ENCODE data around the gene KLK6. TPM values are rescaled to one million over a fixed set of nuclear protein-coding genes. Genes with fewer than 3 reads are reported as not detected.

KLK6 gene
- total and polyA plus RNA-seq, 2 of the 13 experiments (the other 11 are each of a cell fraction or from before 2014, with no cell fraction given), result 0.15 to 1.8 TPM

DNA sequence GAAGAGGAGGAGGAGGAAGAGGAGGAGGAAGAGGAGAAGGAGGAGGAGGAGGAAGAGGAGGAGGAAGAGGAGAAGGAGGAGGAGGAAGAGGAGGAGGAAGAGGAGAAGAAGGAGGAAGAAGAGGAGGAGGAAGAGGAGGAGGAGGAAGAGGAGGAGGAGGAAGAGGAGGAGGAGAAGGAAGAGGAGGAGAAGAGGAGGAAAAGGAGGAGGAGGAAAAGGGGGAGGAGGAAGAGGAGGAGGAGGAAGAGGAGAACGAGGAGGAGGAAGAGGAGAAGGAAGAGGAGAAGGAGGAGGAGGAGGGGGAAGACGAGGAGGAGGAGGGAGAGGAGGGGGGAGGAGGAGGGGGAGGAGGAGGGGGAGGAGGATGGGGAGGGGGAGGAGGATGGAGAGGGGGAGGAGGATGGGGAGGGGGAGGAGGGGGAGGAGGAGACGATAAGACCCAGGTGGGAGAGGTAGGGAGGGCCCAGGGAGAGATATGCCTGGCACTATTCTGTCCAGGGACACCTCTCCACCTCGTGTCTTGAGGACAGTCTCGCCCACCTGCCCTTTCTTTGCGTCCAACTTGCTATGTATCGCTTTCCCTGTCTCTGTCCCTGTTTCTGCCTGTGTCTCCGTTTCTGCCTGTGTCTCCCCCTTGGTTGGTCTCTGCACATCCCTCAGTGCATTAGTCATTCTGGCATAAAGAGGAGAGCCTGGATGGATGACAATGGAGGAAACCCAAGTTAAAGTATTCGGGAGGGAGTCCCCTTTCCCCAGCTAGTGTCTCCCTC, 9.5 kb downstream of the KLK6 start:
- in situ Hi-C loops (cut with HindIII; ENCODE audit: extremely low pct_ligation_motif_present, low pct_unique_long_range_greater_than_20kb) (no loop called here), intact Hi-C loops (cut with micrococcal nuclease; ENCODE audit: unreplicated experiment) (no loop called here)
- Histone ChIP-seq H3K27ac (ENCODE audit: extremely low read length, insufficient read depth, low read length) (no peak overlapping the region), H3K4me1 (ENCODE audit: insufficient read depth, low read length) (no peaks in the 10 kb centered on the region), H3K9ac (ENCODE audit: insufficient read depth, low read depth, low read length) (no peak overlapping the region), H3K79me2 (ENCODE audit: insufficient read depth, low read length) (no peaks in the 10 kb centered on the region), H3K9me3 (ENCODE audit: low read length) (no peaks in the 10 kb centered on the region), H3K27me3 (ENCODE audit: control insufficient read depth in 1 of 2, insufficient read depth in 2 of 2, low read length in 2 of 2) (peaks cover 0 to 6% of the 10 kb centered on the region in 2 experiments; a peak in 1 of 5 replicates), H4K20me1 (ENCODE audit: insufficient read depth, low read length) (no peaks in the 10 kb centered on the region), H3K4me2 (ENCODE audit: low read depth, low read length) (no peak overlapping the region), H2AFZ (ENCODE audit: low read length) (no peak overlapping the region), H3K36me3 (replicated peaks in 1 of 2; ENCODE audit: control insufficient read depth in 1 of 2, insufficient read depth in 2 of 2, low read length in 2 of 2) (no peaks in the 10 kb centered on the region), H3K4me3 (replicated peaks in 1 of 3; ENCODE audit: insufficient read depth in 1 of 3, low read depth in 2 of 3, low read length in 3 of 3) (no peak overlapping the region)
- WGBS (ENCODE audit: low lambda C conversion rate), result 2% methylated on average over 9 of the region's 9 CpGs
- ChIA-PET CTCF (ENCODE audit: low intra/inter-chr PET ratio, low total read pairs) (no interaction called here), POLR2A (no interaction called here)
- no TSS peak for BruUV-seq (replicated peaks)
- no peak for DNase-seq (ENCODE audit: low spot score)
- no peak for TF ChIP-seq ZNF460 (CRISPR knock-in tag; IDR thresholded peaks at IDR 0.05; ENCODE audit: borderline replicate concordance)
- no peak for FAIRE-seq
- ATAC-seq, result no peak

DNA sequence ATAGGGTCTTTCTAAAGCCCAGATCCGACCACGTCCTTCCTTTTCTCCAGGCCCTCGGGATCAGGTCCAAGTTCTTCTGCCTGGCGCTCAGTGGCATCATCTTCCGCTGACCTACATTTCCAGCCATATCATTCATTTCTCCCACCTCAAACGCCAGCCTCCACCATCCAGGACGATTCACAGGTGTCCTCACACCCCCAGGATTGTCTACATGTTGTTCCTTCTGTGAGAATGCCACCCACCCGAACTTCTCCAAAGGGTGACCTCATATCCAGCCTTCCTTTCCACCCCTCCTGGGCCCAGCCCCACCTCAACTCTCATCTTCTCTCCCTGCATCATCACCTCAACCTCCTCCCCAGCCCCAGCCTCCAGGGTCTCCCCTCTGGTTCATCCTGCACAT, 11.8 kb downstream of the KLK6 start:
- H3K9me3 ChIP-seq (ENCODE audit: low read length), result no peaks in the 10 kb centered on the region
- H3K4me2 ChIP-seq (ENCODE audit: low read depth, low read length), result no peak overlapping the region
- CTCF ChIA-PET (ENCODE audit: low intra/inter-chr PET ratio, low total read pairs), result no interaction called here
- H3K4me1 ChIP-seq (ENCODE audit: insufficient read depth, low read length), result no peaks in the 10 kb centered on the region
- intact Hi-C loops (cut with micrococcal nuclease; ENCODE audit: unreplicated experiment) (no loop called here), in situ Hi-C loops (cut with HindIII; ENCODE audit: extremely low pct_ligation_motif_present, low pct_unique_long_range_greater_than_20kb) (no loop called here)
- no peak overlapping the region for H3K9ac ChIP-seq (ENCODE audit: insufficient read depth, low read depth, low read length)
- no peak for ATAC-seq
- H3K79me2 ChIP-seq (ENCODE audit: insufficient read depth, low read length), result no peaks in the 10 kb centered on the region
- no peaks in the 10 kb centered on the region for H3K36me3 ChIP-seq (replicated peaks in 1 of 2; ENCODE audit: control insufficient read depth in 1 of 2, insufficient read depth in 2 of 2, low read length in 2 of 2)
- DNase-seq (ENCODE audit: low spot score), result no peak
- no peaks in the 10 kb centered on the region for H4K20me1 ChIP-seq (ENCODE audit: insufficient read depth, low read length)
- H3K27ac ChIP-seq (ENCODE audit: extremely low read length, insufficient read depth, low read length), result no peak overlapping the region
- H2AFZ ChIP-seq (ENCODE audit: low read length), result no peak overlapping the region
- WGBS (ENCODE audit: low lambda C conversion rate), result 8% methylated on average over 8 of the region's 8 CpGs
- H3K4me3 ChIP-seq (replicated peaks in 1 of 3; ENCODE audit: insufficient read depth in 1 of 3, low read depth in 2 of 3, low read length in 3 of 3), result no peak overlapping the region
- peaks cover 0 to 12% of the 10 kb centered on the region in 2 experiments; a peak in 1 of 5 replicates for H3K27me3 ChIP-seq (ENCODE audit: control insufficient read depth in 1 of 2, insufficient read depth in 2 of 2, low read length in 2 of 2)
- POLR2A ChIA-PET, result no interaction called here
- no TSS peak for BruUV-seq (replicated peaks)
- FAIRE-seq, result no peak
- no peak for TF ChIP-seq SMAD3 (CRISPR knock-in tag; IDR thresholded peaks at IDR 0.05)
- no peak for TF ChIP-seq ZNF12 (CRISPR knock-in tag; IDR thresholded peaks at IDR 0.05)
- TF ChIP-seq, protein P1, sequence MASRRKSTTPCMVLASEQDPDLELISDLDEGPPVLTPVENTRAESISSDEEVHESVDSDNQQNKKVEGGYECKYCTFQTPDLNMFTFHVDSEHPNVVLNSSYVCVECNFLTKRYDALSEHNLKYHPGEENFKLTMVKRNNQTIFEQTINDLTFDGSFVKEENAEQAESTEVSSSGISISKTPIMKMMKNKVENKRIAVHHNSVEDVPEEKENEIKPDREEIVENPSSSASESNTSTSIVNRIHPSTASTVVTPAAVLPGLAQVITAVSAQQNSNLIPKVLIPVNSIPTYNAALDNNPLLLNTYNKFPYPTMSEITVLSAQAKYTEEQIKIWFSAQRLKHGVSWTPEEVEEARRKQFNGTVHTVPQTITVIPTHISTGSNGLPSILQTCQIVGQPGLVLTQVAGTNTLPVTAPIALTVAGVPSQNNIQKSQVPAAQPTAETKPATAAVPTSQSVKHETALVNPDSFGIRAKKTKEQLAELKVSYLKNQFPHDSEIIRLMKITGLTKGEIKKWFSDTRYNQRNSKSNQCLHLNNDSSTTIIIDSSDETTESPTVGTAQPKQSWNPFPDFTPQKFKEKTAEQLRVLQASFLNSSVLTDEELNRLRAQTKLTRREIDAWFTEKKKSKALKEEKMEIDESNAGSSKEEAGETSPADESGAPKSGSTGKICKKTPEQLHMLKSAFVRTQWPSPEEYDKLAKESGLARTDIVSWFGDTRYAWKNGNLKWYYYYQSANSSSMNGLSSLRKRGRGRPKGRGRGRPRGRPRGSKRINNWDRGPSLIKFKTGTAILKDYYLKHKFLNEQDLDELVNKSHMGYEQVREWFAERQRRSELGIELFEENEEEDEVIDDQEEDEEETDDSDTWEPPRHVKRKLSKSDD (CRISPR knock-in tag; IDR thresholded peaks at IDR 0.05; ENCODE audit: low read depth), result no peak
- TF ChIP-seq, protein P2, sequence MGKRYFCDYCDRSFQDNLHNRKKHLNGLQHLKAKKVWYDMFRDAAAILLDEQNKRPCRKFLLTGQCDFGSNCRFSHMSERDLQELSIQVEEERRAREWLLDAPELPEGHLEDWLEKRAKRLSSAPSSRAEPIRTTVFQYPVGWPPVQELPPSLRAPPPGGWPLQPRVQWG (CRISPR knock-in tag; IDR thresholded peaks at IDR 0.05; ENCODE audit: borderline replicate concordance, low read depth), result no peak
- no peak for TF ChIP-seq ZNF780A (CRISPR knock-in tag; IDR thresholded peaks at IDR 0.05)
- TF ChIP-seq TCF12 (IDR thresholded peaks at IDR 0.05), result no peak
- no peak for TF ChIP-seq TCF12 (CRISPR knock-in tag; IDR thresholded peaks at IDR 0.05)
- no peak for TF ChIP-seq YEATS2 (CRISPR knock-in tag; IDR thresholded peaks at IDR 0.05; ENCODE audit: borderline replicate concordance)
- no peak for TF ChIP-seq SOX13 (IDR thresholded peaks at IDR 0.05)
- TF ChIP-seq SOX13 (CRISPR knock-in tag; conservative IDR thresholded peaks at IDR 0.05 in 1 of 2, IDR thresholded peaks at IDR 0.05 in 1 of 2), result no peak
- TF ChIP-seq, protein P3, sequence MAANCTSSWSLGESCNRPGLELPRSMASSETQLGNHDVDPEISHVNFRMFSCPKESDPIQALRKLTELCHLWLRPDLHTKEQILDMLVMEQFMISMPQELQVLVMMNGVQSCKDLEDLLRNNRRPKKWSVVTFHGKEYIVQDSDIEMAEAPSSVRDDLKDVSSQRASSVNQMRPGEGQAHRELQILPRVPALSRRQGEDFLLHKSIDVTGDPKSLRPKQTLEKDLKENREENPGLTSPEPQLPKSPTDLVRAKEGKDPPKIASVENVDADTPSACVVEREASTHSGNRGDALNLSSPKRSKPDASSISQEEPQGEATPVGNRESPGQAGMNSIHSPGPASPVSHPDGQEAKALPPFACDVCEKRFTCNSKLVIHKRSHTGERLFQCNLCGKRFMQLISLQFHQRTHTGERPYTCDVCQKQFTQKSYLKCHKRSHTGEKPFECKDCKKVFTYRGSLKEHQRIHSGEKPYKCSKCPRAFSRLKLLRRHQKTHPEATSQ (CRISPR knock-in tag; IDR thresholded peaks at IDR 0.05; ENCODE audit: borderline replicate concordance), result no peak
- TF ChIP-seq NFE2 (CRISPR knock-in tag; IDR thresholded peaks at IDR 0.05), result no peak
- no peak for TF ChIP-seq JUN (CRISPR knock-in tag; IDR thresholded peaks at IDR 0.05)

Measured in HepG2 (cell line).